ENCODE data around the gene TRAPPC11.
"Not testable (repeated sequence)": the region's sequence is repeated elsewhere in the genome, so short reads cannot be mapped to it uniquely, and the experiment has no call there.

The TRAPPC11 gene

DNA sequence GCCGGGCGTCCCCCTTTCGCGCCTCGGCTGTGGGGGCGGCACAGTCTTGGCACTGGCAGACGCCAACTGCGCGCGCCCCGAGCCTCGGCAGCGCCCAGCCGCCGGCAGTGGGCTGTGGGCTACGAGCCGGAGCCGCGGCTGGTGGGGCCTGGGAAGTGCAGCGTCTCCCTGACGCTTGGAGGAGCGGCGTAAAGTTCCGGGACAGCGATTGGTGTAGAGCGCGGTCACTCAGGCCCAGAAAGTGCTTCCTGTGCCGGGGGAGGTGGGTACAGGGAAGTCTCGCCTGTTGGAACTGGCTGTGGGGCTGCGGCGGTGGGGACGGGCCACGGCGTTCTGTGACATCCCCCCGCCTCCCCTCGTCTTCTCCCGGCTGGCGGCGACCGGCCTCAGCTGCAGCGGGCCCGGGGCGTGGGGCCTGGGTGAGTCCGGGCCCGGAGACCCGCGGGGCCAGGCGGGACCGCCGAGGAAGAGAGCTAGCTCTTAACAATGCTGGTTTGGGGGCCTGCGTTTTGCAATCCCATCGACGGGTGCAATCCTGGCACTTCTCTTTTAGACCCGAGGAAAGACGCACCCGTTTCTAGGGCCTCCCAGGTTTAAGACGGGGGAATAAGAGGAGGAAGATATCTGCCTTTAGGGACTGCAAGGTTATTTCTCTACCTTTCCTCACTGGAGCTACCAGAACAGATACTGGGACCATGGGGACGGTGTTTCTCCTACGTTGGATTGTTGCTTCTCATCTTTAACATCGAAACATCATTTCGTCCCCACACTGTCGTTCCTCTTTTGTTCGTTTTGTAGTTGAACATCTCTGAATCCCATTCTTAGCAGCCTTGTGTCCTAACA, at the start of gene TRAPPC11, which contains the start of gene RWDD4:
Gene TRAPPC11, plus strand, starts transcription at position 265 of the 843 bp plus-strand sequence. CDS start 4,575 bp downstream, outside the sequence.
Gene RWDD4, minus strand, starts transcription at position 157 of the 843 bp plus-strand sequence. CDS start 233 bp downstream, outside the sequence.
- peak; percentile 97 for DNase-seq

DNA sequence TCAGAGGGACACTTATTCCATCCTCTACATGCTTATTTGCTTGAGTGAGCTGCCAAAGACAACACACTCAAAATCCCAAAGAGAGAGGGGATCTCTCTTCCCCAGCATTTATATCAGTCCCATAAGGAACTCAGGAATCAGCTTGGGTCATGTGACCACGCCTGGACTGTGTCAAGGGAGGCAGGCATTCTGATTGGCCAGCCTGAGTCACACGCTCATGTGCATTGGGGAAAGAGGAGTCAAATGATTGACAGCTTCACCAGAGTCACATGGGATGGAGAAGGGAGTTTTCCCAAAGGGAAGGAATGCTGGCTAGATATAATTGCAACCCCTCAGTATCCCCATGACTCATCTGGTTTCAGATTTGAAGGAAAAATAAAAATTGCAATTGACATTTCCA, 49.1 kb upstream of the TRAPPC11 start:
- no peak for DNase-seq

DNA sequence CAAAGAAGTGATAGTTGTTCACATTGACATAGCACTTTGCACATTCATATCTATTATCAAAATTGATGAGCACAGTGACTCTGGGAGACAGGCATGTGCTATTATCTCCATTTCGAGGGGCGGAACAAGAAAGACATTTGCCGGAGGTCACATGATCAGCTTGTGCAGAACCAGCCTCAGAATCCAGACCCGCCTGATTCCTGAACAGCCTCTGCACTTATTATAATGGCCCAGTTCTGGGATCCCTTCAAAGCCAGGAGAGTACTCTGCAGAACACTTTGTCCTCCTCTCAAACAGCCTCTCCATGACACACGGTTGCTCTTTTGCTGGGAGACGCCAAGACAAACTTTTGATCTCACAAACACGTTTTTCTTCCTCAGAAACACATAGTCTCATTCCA, 48.5 kb upstream of the TRAPPC11 start:
- DNase-seq: no peak

GRCh38 chr4:183611210-183611830, 47.8 kb upstream of the TRAPPC11 start:
- DNase-seq: no peak

DNA sequence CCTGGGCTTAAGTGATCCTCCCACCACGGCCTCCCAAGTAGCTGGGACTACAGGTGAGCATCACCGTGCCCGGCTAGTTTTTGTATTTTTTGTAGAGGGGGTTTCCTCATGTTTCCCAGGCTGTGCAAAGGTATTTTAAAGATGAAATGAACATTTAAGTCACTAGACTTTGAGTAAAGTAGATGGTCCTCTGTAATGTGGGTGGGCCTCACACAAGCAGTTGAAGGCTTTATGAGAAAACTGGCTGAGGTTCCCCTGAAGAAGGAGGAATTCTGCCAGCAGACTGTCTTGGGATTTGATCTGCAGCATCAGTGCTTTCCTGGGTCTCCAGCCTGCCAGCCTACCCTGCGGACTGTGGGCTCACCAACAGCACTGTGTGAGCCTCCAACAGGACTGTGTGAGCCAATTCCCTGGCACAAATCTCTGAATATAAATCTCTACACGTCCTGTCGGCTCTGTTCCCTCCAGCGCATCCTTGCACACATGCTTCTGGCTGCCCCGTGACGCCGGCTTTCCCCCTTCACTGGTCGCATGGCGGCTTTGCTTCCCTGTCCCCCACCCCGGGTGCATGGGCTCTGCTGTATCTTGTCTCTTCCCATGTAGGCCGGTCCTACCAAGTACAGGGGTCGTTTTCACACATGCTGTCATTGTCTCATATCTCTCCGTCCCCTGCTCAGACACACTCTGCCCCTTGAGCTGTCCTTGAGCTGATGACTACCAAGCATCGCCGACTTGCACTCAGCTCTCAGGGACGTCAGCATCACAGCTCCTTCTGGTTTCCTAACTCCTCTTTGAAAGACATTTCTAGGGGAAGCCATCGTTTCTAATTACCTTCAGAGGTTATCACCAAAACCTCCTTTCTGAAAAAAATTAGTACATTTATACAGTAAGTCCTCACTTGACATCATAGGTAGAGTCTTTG, 46.5 kb upstream of the TRAPPC11 start:
- DNase-seq: no peak

DNA sequence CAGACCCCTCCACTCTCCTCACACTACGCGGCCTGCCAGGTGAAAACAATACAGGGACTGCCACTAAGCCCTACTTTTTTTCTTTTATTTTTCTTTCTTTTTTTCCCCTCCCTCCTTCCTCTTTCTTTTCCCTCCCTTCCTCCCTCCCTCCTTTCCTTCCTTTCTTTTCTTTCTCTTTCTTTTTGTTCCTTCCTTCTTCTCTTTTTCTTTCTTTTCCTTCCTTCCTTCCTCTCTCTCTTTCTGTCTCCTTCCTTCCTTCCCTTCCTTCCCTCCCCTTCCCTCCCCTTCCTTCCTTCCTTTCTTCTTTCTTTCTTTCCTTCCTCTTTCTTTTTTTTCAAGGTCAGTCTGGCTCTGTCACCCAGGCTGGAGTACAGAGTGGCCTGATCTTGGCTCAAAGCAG, 42.0 kb upstream of the TRAPPC11 start:
- DNase-seq: no peak

DNA sequence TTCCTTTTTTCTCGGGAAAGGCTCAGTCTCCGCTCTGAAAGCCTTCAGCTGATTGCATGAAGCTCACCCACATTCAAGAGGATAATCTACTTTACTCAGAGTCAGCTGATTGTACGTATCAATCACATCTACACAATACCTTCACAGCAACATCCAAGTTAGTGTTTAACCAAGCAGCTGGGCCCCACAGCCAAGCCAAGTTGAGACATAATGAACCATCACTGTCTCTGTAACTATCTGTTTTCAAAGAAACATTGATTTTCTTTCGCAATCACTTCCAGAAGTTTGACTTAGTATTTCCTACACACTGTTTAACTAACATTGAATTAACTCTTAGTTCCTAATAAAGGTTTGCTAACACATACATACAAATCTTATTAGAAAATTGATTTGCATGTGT, 40.4 kb upstream of the TRAPPC11 start:
- DNase-seq: no peak

DNA sequence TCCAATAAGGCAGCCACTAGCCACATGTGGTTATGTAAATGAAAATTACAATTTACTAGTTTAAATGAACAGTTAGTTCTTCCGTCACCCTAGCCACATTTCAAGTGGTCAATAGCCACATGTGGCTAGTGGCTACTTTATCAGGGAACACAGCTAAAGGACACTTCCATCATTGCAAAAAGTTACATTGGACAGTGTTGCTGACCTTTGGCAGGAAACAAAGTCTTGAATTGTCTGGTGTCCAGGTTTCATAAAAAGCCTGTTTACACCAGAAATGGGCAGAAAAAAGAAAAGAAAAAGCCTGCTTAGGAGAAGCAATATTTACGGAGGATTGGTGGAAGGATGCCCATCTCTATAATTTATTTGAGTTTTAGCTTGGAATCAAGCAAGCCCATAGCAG, 38.7 kb upstream of the TRAPPC11 start:
- no peak for DNase-seq

DNA sequence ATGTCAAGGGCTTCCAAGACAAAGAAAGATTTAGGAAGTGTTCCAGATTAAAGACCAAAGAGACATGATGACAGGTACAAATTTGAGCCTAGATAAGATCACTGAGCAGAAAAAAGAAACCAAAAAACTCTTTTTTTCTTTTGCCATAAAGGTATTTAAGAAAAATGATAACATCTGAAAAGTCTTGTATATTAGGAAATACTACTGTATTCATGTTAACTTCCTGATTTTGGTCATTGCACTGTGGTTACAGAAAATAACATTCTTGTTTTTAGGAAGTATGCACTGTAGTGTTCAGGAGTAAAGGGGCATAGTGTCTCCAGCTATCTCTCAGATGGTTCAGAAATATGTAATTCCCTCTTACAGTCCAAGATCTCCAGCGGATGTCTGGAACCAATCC, 37.2 kb upstream of the TRAPPC11 start:
- DNase-seq: no peak

DNA sequence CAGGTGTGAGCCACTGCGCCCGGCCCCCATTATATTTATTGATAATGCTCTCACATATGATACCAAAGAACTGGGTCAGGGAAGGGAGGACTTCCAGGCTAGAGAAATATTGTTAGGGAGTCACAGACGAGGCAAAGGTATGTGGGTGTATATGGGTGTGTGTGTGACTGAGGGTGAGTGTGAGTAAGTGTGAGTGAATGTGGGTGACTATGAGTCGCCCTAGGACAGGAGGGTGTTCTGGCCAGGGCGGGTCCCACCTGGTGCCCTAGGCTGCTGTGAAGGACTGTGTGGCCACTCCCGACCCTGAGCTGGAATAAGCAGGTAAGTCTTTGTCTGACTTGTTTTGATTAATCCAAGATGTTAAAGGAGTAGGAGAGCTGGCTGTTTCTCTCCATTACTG, 34.5 kb upstream of the TRAPPC11 start:
- DNase-seq: no peak

DNA sequence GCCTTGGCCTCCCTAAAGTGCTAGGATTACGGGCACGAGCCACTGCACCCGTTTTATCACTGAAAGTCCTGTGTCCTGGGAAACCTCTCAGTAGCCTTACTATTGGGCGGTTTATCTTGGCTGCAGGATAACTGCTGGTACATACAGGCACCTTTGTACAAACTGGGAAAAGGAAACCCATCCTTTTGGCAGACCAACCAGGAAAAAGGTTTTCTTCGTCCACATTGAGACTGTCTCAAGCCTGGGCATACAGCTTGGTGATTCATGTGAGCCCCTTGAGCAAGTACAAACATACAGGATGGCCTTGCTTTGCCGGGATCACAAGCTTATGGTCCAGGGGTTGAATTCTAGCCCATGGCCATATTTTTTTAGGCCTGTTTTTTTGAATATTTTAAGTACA, 32.9 kb upstream of the TRAPPC11 start:
- no peak for DNase-seq

GRCh38 chr4:183627286-183627685, 31.8 kb upstream of the TRAPPC11 start:
- not testable (repeated sequence) for DNase-seq

GRCh38 chr4:183627979-183628588, 31.0 kb upstream of the TRAPPC11 start:
- DNase-seq: no peak

DNA sequence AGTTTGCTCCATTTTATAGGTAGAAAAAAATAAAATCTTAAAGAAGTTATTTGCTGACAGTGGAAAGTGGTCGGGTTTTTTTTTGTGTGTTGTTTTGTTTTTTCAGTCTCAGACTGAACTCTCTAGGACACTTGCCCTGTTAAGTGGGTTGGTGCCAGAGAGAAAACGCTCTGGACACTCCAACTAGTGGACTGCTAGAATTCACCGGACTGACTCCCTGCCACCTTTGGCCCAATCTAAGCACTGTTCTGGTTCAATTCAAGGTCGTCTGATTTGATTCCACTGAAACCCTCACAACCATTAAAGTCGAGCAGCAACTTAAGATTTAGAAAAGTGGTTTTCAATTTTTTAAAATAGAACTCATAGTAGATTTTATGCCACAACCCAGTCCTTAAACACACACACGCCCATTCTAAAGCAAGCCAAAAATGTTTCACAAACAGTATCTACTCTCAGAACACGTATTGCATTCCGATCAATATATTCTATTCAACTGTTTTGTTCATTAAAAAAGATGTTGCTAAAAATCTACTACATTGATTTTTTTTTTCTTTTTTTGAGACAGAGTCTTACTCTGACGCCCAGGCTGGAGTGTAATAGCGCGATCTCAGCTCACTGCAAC, 27.4 kb upstream of the TRAPPC11 start:
- DNase-seq: no peak

DNA sequence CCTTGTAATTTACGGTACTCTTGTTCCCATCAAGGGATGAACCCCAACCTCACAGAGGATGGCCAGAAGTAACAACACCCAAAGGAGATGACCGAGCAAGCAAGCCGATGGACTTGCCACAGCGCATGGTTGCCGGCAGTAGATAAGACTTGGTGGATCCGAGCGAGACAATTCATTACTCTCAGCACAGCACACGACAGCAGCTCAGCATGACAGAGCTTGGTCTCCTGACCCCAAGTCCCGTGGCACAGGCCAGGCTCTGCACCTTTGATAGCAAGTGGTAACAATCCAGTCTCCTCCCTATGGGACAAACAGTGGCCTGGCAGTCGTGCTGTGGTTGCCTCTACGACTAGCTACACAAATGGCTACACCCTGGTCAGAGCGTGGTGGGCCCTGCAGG, 26.4 kb upstream of the TRAPPC11 start:
- DNase-seq: no peak

DNA sequence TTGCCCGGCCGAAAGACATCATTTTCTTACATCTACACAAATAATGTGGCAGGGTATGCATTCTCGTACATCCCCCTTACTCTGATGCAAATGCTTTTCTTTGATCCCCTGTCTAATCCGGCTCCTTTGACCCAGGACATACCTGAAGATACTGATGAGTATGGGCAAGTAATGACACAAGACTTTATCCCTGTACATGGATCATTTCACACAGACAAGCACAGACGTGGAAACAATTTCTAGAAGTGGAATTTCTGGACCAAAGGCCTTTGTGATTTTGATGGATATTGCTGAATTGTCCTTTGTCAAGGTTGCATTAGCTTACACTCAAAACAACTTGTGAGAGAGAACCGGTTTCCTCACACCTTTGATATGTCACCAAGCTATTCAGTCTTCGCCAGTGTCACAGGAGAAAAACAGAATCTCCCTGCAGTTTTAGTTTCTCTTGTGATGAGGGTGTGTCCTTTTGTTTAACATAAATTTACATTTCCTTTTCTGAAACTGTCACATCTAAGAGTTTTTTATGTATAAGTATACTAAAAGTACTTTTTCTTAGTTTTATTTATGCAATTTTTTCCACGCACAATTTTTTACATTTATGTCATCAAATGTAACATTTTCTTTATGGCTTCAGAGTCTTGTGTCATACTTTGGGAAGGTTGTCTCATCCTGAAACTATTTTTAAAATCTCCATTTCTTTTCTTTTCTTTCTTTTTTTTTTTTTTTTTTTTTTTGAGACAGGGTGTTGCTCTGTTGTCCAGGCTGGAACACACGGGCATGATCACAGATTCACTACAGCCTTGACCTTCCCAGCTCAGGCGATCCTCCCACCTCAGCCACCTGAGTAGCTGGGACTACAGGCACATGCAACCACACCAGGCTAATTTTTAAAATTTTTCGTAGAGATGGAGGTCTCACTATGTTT, 25.4 kb upstream of the TRAPPC11 start:
- no peak for DNase-seq

DNA sequence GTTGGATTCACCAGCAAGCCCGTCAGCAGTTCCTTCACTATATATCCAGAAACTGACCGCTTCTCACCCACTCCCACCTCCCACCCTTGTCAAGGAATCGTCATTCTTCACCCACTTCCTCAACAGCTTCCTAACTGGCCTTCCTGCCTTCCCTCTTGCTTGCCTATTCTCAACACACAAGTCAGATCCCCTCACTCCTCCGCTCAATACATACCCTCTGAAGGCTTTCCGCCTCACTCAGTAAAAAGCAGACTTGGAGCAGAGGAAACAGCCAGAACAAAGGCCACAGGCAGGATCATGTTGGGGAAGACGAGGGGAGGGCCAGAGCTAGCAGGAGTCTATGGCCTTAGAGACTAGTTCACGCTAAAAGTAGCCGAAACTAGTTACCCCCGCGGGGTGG, 23.8 kb upstream of the TRAPPC11 start:
- no peak for DNase-seq

DNA sequence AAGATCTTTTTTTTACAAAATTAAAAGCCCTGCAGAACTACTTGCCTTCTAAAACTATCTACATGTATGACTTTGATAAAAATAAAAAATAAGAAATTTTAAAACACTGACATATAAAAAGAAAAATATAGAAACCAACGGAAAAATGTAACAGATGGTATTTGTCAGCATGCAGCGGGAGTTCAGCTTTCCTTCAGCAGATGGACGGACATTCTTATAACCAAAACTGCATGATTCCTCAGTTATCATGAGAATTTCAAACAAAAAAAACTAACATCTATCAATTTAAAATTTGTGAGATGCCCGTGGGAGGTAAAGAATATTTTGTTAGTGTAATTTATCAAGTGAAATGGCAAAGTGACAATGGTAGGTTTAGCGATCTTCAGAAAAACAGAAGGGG, 23.4 kb upstream of the TRAPPC11 start:
- no peak for DNase-seq

DNA sequence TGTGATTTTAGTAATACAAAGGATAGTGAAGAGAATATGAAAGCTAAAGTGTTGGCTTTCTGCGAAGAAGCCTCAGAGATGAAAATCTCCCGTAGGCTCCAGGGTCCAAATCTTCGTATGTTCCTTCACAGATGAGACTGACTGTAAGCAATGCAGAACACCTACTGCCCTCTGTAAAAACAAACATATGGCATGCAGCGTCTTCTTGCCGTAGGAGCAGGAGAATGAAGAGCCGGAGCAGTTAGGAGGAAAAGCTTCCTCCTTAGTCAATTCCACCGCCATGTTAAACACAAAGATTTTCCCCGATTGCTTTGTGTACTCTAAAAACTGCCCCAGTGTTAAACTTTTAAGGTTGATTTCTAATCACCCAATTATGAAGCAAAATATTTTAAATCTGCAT, 22.6 kb upstream of the TRAPPC11 start:
- no peak for DNase-seq

- DNase-seq: no peak
These were observed 22.2 kb upstream of the TRAPPC11 start for GRCh38 chr4:183636923-183637322.

DNA sequence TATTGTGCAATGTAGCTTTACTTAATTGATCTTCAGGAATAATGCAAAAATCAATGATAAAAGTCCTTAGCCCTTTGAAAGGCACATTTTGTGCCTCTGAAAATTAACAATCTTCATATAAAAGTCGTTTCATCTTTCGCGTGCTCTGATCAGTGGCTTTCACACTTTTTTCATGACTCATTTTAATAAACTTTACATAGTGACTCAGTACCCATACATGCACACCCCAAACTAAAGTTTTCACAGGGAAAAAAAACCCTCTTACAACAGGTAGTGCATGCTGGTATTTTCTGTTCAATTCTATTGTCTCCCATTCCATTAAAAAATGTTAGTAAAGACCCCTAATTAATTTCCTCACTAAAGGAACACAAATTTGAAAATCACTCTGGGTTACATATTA, 21.6 kb upstream of the TRAPPC11 start:
- DNase-seq: no peak
